Right ventricle myocardium superior (tissue), 1 donor: ENCODE data around the gene CAP2. TPM values are rescaled to one million over a fixed set of nuclear protein-coding genes. Genes with fewer than 3 reads are reported as not detected.
"Not testable (repeated sequence)": the region's sequence is repeated elsewhere in the genome, so short reads cannot be mapped to it uniquely, and the experiment has no call there.

Experiments
- ATAC-seq: fragments of 200-7000 bp; cut with Tn5 transposase; one replicate; pipeline ENCODE4 v1.9.1; 2020; ENCODE audit warnings: mild to moderate bottlenecking; ENCODE audit not compliant: poor library complexity
- DNase-seq: peaks from one replicate; pipeline ENCODE4 v3.0.0-alpha.2; 2020
- intact Hi-C: fragments of 100-400 bp; cut with DNase I; formaldehyde crosslinking; loops from one replicate; pipeline ENCODE4 v1.11.2; 2022
- total RNA-seq: library from RNA; stranded (reverse); fragmentation: NEBNext Ultra II Directional; extraction: Animal tissue kit (Norgen Biotek cat#: 25700); gene quantifications from one replicate; pipeline ENCODE4 v1.2.1, GENCODE V29; 2021
- donor health status: DM: no; HTN: yes; CAD: no; lungs with severe emphysema.

CAP2 gene
- total RNA-seq, 1 donor from 2014 or later, result 118 TPM

- intact Hi-C loops, result no loop called here
- ATAC-seq (no peak), DNase-seq (no peak)
Measured at GRCh38 chr6:17525637-17526036, 132.2 kb downstream of the CAP2 start.

GRCh38 chr6:17527076-17527475, 133.7 kb downstream of the CAP2 start:
- ATAC-seq (no peak), DNase-seq (no peak)
- intact Hi-C loops, result no loop called here

- ATAC-seq (no peak), DNase-seq (no peak)
- intact Hi-C loops, result no loop called here
Measured at GRCh38 chr6:17530321-17530835, 137.0 kb downstream of the CAP2 start.

GRCh38 chr6:17536586-17536985, 143.2 kb downstream of the CAP2 start:
- DNase-seq (no peak), ATAC-seq (no peak)
- intact Hi-C loops, result no loop called here

- DNase-seq, result no peak
- intact Hi-C loops, result no loop called here
- ATAC-seq, result no peak
Measured at GRCh38 chr6:17542243-17542642, 148.8 kb downstream of the CAP2 start.

- ATAC-seq, intact Hi-C loops, DNase-seq: not testable (repeated sequence)
Measured at GRCh38 chr6:17545681-17546080, 152.3 kb downstream of the CAP2 start.

GRCh38 chr6:17551383-17551958, 158.1 kb downstream of the CAP2 start:
- no peak for ATAC-seq
- DNase-seq, result no peak
- intact Hi-C loops, result no loop called here

- ATAC-seq, result no peak
Measured at GRCh38 chr6:17552861-17553260, 159.5 kb downstream of the CAP2 start.

GRCh38 chr6:17556014-17556413, 162.6 kb downstream of the CAP2 start:
- DNase-seq (no peak), ATAC-seq (no peak)
- intact Hi-C loops, result no loop called here

More at GRCh38 chr6:17552861-17553260, 159.5 kb downstream of the CAP2 start:
- DNase-seq, result no peak
- intact Hi-C loops, result no loop called here

- DNase-seq, result no peak
- intact Hi-C loops, result no loop called here
- no peak for ATAC-seq
Measured at GRCh38 chr6:17562636-17563035, 169.2 kb downstream of the CAP2 start.

GRCh38 chr6:17565399-17565798, 172.0 kb downstream of the CAP2 start:
- intact Hi-C loops, result no loop called here
- ATAC-seq (no peak), DNase-seq (no peak)

- intact Hi-C loops, result no loop called here
Measured at GRCh38 chr6:17574866-17575560, 181.6 kb downstream of the CAP2 start.

GRCh38 chr6:17577059-17577458, 183.7 kb downstream of the CAP2 start:
- no peak for DNase-seq
- ATAC-seq, result no peak
- intact Hi-C loops, result no loop called here

More at GRCh38 chr6:17574866-17575560, 181.6 kb downstream of the CAP2 start:
- DNase-seq (no peak), ATAC-seq (no peak)

- peak; percentile 86 for ATAC-seq
- DNase-seq, result peak; percentile 67
- intact Hi-C loops, result no loop called here
Measured at GRCh38 chr6:17580518-17581048, 187.2 kb downstream of the CAP2 start.

GRCh38 chr6:17581282-17581681, 187.9 kb downstream of the CAP2 start:
- DNase-seq, intact Hi-C loops, ATAC-seq: not testable (repeated sequence)

GRCh38 chr6:17583811-17584210, 190.4 kb downstream of the CAP2 start:
- intact Hi-C loops, result loop anchor here (2.0 kb wide), 1 partner anchor 427 kb away; no protein-coding TSS in a partner anchor
- ATAC-seq (peak; percentile 9), DNase-seq (no peak)

GRCh38 chr6:17584241-17584803, 190.9 kb downstream of the CAP2 start:
- peak; percentile 90 for ATAC-seq
- intact Hi-C loops, result loop anchor here (2.0 kb wide), 1 partner anchor 428 kb away; no protein-coding TSS in a partner anchor
- DNase-seq, result no peak

- no peak for ATAC-seq
- DNase-seq, result no peak
- intact Hi-C loops, result loop anchor here (2.0 kb wide), 1 partner anchor 429 kb away; no protein-coding TSS in a partner anchor
Measured at GRCh38 chr6:17585766-17586490, 192.5 kb downstream of the CAP2 start.

- intact Hi-C loops, result not testable (repeated sequence)
Measured at GRCh38 chr6:17586623-17587022, 193.2 kb downstream of the CAP2 start.

More at GRCh38 chr6:17586623-17587022, 193.2 kb downstream of the CAP2 start:
- ATAC-seq, DNase-seq: not testable (repeated sequence)
